ENCODE measurements around the gene PLEKHD1.

Gene PLEKHD1

DNA sequence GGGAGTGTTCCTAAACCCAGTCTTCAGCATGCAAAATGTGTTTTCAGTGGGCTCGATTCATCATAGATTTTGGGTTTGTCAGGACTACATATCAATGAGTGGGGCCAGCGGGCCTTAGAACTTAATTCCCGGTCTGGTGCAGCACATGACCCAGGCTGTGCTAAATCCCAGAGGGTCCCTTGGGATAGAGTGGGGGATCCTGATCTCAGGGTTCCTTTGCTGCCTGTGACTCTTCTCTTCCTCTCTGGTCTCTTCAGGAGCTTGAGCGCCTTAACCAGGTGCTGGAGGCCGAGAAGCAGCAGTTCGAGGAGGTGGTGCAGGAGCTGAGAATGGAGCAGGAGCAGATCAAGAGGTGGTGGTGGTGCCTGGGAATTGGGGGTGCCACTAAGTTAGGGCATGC is 37.5 kb downstream of the PLEKHD1 start:
- no peak for DNase-seq

DNA sequence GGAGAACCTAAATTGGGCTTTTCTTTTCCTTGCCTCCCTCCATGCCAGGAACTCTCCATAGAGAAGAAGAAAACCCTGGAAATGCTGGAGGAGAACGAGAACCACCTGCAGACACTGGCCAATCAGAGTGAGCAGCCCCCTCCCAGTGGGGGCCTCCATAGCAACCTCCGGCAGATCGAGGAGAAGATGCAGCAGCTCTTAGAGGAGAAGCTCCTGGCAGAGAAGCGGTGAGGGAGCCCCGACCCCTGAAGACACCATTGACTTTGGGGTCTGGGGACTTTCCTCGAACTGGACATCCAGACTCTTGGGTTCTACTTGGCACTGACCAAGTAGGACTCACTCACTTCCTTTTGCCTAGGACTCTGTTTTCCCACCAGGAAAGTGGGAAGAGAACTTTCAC is 41.4 kb downstream of the PLEKHD1 start:
- DNase-seq: no peak

DNA sequence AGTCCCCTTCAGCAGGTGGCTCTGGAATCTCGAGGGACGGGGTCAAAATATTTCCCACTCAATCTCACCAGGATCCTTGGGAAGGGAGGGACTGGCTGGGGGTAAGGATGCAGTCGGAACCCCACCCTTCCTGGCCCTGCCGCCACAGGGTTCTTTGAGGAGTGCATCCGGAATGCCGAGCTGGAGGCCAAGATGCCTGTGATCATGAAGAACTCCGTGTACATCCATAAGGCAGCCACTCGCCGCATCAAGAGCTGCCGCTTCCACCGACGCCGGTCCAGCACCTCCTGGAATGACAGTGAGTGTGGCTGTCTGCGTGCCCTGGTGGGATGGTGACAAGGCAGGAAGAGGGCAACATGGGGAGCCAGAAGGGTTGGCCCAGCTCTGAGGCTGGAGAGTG is 43.1 kb downstream of the PLEKHD1 start:
- no peak for DNase-seq

DNA sequence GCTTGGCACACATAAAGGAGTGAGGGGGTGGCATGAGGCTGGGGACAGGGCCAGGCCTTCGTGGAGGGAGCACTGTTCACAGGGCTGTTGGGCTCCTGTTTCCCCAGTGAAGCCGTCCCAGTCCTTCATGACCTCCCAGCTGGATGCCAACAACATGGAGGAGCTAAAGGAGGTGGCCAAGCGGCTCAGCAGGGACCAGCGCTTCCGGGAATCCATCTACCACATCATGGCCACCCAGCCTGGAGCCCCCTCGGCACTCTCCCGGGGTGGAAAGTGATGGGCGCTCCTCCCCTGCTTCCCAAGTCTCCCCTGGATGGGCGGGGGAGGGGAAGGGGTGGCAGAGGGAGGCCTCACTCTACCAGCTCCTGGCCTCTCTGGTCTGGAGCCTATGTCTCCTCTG is 43.6 kb downstream of the PLEKHD1 start:
- DNase-seq: no peak

DNA sequence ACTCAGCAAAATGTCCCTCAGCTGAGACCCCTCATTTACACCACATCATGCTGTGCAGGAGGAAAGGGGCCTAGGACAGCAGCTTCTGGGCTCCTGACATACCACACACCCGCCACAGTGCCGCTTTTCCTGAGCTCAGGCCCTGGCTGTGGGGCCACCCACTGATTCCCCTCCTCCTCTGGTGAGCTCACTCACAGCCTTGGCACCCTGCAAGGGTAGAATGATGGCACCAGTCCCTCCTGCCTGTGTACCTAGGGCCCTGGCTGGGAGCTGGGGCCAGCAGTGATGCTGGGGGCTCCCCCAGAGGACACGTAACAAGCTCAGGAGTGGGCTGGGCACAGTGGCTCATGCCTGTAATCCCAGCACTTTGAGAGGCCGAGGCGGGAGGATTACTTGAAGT is 44.4 kb downstream of the PLEKHD1 start:
- DNase-seq: no peak

DNA sequence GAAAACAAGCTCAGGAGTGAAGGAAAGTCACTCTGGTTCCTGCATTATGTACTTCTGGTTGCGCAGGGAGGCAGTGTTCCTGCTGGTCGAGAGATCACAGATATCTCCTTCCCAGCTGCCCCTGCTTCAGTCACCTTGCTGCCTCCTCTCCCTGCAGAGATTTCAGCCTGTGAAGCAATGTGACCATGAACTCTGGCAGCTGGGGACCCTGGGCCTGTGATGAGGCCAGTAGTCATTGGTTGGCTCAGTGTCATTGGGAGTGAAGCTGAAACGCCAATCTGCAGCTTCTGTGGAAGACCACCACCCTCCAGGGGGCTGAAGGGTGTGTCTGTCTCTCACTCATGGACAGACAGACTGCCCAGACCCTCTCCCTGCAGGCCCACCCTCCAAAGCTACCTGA is 45.0 kb downstream of the PLEKHD1 start:
- DNase-seq: no peak

DNA sequence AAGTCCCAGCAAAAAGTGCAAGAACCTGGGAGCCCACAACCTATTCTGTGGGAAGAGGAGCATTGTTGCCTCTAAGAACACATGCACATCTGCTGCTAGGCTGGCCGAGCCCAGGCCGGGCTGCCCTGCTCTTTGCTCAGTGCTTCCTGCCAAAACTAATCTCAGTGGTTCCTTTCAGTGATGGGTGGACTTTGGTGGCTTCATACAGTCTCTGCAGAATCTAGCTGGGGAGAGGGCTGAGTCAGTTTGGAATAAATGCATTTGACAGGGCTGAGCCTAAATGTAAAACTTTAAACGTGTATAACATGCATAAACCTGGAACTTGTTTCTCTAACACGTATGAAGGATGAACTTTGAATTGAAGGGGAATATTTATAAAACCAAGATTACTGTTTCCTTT is 45.6 kb downstream of the PLEKHD1 start:
- DNase-seq: no peak

DNA sequence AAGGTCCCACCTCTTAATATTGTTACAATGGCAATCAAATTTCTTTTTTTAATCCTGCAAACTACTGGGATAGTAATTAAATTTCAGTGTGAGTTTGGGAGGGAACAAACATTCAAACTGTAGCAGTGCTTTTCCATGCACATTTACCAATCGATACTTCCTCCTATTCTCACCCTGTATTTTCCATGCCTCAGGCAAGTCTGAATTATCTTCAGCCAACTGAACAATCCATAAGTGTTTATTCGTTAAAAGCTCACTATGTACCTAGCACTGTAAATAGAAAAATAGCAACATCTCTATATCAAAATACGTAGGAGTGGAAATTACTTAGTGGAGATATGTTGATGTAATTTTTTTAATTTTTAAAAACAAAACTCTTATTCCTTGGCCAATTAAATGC is 46.6 kb downstream of the PLEKHD1 start:
- no peak for DNase-seq

DNA sequence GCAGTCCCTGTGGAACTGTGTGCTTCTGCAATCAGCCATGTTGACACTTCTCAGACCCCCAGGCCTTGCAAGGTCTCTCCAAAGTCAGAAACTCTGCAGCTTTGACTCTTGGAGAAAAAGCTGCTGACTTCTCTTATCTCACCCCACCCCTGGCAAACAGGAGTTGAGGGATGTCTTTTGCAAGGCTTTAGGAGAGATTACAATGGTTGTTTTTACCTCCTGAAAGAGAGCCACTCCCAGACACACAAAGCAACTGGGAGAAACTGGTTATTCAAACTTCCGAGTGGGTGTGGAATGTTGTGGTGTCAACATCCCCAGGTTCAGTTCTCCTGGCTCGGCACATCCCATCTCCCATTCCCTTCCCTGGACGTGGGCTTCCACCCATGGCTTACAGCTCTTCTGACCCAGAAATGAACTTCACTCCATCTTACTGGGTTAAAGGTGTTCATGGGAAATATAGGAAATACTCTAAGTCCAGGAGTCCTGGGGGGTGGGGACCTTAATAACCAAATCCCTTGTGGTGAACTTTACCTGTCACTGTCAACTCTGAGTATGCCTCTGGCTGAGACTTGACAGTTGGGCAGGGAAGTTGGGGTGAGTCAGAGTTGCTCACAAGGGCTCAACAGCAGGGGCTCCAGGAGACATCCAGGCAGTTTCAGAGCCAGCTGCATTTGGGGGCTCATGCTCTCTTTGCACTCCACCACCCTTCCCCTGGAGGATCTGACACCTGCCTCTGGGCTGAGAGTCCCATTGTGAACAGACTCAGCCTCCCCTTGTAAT is 48.2 kb downstream of the PLEKHD1 start:
- DNase-seq: no peak

DNA sequence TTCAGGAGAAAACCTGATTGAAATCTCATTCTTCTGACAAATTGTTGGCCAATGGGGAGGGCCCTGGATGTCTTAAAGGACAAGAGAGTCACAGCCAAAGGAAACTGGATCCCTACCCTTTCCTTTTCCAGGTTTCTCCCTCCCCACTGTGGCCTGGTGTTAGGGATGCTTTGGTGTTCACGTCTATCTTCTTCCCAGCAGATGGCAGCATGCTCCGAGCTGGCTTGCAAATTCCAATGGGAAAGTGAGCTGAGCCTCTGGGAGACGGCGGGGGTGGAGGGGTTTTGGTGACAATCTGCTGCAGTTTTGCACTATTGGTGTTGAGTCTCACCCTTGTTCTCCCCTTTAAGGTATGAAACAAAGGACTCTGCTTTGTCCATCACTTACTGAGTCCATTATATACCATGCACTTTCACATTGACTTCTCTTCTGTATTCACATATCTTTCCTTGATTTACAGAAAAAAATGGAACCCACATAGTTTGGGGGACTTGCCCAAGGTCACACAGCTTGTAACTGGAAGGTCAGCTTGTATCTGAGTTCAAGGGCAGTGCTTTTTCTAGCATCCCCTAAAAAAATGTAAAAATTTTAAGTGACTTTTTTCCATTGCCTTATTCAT is 50.8 kb downstream of the PLEKHD1 start:
- peak; percentile 40 for DNase-seq

DNA sequence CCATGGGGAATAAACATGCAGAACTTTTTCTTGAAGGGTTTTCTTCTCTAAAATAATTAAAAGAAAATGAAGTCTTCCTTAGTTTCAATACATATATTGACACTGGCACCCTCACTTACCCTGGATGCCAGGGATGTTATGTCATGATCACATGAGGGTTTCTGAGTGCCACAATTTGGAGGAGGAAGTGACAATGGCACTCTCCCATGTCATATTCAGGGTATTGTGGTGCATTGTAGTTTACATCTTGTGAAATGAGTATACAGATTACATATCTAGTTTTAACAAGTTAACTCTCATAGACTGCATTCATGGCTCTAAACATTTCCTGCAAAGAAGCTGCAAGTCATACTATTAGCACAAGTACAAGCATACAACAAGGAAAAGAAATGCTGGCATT is 52.4 kb downstream of the PLEKHD1 start:
- DNase-seq: no peak

DNA sequence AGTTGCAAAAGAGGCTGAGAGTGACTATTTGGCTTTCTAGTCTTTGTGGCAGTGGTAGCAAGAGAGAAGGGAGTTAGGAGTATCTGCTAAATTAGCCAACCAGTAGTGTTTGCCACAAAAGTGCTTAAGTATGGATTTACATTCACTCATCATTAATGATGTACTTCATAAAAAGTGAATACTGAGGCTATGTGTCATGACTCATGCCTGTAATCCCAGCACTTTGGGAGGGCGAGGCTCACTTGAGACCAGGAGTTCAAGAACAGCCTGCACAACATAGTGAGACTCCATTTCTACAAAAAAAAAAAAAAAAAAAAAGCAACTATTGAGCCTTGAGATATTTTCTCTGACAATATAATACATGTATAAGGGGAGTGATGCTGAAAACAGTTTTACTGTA is 53.4 kb downstream of the PLEKHD1 start:
- DNase-seq: no peak

DNA sequence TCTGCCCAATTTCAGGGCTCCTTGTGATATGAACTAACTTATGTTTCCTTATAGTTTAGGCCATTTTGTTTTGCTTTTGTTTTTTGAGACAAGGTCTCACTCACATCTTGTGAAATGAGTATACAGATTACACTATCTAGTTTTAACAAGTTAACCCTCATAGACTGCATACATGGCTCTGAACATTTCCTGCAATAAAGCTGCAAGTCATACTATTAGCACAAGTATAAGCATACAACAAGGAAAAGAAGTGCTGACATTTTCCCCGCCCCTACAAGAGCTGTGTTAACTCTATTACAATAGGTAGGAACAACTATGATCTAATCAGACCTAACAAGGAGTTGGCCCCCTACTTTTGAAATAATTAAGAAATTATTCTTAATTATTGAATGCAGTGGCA is 54.2 kb downstream of the PLEKHD1 start:
- DNase-seq: no peak

DNA sequence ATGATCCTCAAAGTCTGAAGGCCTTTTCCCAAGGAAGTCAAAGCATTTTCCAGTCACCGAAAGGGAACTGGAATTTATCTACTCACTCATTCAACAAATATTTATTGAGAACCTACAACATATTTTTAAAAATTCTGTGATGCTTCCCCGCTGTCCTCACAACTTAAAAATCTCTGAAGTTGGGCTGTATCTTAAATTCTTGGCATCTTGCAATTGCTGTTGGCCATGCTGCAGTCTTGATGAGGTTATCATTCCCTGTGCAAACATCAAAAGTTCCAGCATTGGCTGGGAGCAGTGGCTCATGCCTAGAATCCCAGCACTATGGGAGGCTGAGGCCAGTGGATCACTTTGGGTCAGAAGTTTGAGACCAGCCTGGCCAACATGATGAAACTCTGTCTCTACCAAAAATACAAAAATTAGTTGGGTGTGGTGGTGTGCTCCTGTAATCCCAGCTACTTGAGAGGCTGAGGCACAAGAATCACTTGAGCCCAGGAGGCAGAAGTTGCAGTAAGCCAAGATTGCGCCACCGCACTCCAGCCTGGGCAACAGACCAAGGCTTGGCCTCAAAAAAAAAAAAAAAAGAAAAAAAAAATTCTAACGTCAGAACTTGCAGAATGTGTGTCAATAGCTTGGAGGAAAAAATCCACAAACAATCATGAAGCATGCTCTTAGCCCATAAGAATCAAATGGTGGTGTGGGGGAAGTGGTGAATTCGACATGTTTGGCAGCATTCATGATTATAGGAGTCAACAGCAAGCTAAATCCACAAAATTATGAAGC is 55.3 kb downstream of the PLEKHD1 start:
- no peak for DNase-seq

DNA sequence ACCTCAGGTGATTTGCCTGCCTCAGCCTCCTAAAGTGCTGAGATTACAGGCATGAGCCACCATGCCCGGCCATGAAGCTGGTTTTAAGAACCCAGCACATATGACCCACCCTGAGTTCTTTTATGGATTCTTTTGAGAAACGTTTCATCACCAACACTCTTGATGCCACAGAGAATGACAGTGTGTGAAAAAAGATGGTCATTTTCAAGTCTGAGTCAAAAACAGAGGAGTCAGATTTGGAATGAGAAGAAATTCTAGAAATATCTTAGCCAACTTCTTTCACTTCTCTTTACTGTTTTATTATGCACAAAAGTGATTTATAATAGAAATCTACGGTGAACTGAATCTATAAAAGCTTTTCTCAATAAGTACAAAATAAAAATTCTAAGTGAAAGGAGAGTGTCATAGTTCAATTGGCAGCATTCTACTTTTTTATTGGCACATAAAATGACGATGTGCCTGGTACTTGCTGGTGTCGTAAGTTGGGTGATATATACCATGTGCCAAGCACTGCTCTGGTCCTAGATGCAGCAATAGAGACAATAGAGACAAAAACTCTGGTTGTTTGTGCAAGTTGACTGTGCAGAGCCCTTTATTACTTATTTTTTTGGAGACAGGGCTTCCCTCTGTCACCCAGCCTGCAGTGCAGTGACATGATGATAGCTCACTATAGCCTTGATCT is 56.3 kb downstream of the PLEKHD1 start:
- no peak for DNase-seq

DNA sequence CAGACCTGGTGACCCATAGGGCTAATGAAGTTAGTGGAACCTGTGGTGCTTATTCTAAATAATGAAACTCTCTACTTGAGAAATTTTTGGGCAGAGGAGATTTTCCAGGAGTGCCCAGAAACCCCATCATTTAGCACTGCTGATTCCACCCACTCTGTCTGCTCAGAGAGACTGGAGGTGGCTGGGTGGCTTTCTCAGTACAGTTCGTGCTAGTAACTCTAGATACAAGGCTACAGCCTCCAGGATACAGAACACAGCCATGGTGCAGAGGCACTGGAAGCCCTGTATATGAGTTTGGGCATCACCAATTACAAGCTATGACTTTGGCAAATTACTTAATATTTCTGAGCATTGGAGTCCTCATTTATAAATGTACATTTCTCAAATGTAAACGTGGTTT is 57.8 kb downstream of the PLEKHD1 start:
- no peak for DNase-seq

DNA sequence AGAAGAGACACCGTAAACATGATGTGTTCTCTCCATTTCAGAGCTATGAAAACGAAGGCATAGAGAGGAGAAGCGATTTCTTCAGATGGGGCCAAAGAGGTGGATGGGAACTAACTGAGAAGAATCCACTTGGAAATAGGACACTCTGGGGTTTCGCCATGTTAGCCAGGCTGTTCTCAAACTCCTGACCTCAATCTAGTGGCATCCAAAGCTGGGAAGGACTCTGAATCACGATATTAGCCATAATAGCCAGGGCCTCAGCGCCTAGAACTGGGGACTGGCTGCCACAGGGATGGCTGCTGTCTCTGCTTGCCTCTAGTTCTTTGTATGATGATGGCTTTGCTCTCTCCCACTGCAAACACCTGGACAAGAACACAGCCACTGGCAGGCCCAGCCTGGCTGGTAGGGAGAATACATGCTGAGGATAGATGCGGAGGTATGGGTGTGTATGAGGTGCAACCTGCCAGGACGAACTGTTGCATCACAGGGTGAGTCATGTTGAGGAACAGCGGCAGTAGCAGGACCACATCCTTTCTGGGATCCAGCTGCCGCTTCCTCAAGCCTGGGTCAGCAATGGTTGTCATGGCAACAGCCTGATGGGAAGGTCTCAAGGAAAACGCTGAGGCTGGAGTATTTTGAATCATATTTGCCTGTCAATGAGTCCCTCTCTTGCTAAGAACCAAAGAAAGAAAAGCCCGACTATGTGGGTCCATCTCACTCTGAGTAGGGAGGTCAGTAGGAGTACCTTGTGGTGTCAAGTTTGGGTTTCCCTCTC is 59.0 kb downstream of the PLEKHD1 start:
- DNase-seq: peak; percentile 48

DNA sequence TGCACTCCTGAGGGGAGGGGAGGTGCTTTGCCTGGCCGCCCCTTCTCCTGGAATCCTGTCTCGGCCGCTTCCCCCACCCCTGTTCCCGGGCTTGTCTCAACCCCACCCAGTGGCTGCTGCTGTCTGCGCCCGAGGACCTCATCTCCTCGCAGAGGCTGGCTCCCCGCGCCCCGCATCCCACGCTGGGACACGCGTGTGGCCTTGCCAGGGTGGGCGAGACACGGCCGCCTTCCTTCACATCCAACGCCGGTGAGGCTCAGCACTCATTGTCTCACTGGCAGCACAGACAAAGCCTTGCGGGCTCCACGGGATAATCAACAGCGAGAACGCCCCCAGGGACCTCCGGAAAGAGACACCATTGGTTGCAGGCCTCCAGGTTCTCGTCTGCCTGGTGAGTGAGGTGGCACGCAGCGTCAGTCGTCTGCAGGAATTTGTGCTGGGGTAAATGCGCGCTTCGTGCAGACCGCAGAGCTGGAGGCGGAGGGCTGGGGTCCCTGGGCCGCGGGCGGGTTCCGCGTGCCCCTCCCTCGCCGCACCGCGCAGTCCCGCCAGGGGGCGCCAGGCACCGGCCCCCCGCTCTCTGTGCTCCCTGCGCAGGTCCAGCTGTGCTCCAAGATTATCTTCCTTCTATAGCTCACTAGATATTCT is 63.3 kb downstream of the PLEKHD1 start:
- DNase-seq: no peak

DNA sequence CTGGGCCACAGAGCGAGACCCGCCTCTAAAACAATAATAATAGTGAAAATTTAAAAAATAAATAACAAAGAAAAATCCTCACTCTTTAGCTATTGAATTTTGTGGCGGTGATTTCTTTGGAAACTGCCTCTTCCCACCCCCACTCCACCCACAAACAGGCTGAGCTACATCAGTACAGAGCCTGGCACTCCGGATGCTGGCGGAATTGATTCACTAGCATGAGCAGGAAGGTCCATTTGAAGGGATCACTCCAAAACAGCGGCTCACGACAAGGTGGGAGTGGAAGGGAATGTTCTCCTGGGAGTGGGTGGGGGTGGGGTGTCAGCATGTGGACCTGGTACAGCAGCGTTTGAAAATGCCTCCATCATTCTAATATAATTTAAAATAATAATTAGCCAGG is 64.0 kb downstream of the PLEKHD1 start:
- no peak for DNase-seq

DNA sequence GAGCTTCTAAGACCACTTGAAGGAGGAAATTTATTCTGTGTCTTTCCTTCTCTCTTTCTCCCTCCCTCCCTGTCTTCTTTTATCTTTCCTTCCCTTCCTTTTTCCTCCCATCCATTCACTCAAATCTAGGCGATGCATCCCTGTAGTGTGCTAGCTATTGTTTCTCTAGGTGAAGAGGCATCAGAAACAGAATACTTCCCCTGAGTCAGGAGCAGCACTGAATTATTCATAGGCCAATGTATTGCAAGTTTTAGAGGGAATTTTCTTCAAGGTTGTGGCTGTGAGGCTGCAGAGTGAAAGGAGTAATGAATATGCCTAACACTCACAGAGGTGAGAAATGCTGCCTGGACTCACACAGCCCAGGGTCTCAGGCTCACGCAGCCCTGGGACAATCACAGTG is 67.0 kb downstream of the PLEKHD1 start:
- DNase-seq: no peak

DNA sequence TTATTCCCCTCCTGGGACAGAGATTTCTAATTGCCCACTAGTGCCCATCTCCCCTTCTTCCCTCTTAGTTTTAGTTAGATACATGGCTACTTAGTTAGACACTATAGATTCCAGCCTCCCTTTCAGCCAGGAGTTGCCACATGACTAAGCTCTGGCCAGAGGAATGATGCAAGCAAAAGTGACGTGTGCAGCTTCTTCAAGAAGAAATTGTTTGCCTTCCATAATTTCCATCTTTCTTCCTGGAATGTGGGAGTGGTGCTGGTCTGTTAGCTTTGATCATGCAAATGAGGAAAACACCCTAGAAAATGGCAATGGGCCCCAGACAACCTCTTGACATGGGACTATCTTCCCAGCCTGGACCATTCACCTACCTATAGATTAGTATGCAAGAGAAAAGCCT is 68.7 kb downstream of the PLEKHD1 start:
- DNase-seq: no peak

DNA sequence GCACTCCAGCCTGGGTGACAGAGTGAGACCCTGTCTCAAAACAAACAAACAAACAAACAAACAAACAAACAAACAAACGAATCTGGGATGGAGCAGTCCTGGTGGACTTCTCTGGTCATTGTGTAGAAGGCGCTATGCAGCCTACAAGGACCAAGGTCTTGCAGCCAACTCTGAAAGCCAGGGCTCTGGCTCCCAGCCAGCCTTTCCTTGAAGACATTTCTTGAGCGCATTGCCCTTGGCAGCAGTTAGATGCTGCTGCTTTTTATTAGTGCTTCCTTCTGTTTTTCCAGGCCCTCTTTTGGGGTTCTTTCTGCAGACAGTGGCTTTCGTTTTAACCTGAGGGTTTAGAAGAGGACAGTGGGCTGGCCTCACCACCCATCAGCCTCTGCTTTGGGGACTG is 70.0 kb downstream of the PLEKHD1 start:
- DNase-seq: peak; percentile 21
